HG03045 (cell line): ENCODE data around the gene XKR7.
A peak's percentile ranks its signal among the peaks of the same experiment; 100 is the strongest.

Experiments used
- ATAC-seq: cut with Tn5 transposase; IDR thresholded peaks from one replicate; pipeline ENCODE4 v1.9.1; 2021; ENCODE audit warnings: mild to moderate bottlenecking, moderate library complexity; ENCODE audit not compliant: unreplicated experiment

Gene XKR7

DNA sequence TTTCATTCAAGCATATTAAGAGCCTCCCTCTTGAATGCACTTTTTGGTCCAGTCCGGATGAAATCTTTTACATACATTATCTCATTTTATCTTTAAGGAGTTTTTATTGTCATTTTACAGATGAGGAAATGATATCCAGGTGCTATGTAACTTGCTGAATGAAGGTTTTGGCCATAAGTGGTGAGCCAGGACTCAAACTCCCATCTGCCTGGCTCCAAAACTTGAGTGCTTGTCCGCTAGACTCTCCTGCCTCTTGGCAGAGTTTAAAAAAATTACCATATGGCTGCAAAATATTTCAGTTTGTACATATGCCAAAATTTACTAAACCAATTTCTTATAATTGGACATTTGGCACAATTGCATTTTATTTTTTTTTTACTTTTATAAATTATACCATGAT lies 28.3 kb upstream of the XKR7 start:
- ATAC-seq, result no peak

DNA sequence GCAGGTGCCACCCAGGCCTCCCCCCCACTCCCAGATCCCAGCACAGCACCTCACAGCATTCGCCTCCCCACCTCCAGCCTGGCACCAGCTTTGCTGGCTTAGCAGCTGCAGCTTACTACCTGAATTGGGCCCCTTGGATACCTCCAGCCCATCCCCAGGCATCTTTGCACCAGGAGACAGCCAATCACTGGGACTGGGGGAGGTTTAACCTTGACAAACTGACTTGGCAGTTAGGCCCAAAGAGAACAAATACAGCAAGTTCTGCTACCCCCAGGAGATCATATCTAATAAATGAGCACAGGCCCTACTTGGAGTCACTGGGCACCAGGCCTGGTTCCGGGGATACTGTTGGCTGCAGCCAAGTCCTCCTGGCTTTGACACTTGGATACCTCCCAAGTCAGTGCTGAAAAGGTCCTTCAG lies 24.9 kb upstream of the XKR7 start:
- ATAC-seq, result no peak

DNA sequence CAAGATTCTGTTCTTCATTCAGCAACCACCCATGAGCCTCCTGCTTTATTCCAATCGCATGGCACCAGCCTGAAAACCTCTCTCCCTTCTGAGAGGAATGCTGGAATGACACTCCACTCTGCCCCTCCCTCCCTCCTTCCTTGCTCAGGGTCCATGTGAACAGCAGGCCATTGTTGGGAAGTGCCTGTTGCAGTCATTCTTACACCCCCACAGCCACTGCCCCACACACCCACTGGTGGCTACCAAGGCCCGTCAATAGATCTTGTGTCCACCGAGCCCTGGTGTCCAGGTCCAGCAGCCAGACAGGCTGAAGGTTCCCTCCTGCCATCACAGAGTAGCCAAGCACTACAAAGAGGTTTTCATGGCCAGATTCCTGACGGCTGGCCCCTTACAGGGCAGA lies 22.6 kb upstream of the XKR7 start:
- no peak for ATAC-seq

DNA sequence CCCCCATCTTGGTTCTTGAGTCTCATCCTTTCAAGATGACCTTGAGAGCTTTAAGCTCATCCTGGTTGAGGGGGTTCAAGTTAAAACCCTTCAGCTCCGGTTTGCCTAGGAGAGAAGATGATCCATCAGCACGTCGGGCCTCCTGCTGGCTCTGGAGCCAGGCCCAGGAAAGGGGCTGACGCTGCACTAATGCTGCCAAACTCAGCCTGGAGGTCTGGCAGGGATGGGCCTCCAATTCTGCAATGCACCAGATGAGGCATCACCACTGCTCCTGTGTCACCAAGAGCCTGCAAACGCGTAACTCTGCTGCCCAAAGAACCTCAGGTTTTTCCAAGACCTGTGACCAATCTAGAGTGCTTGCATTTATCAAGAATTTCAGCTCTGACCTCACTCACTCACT lies 22.2 kb upstream of the XKR7 start:
- no peak for ATAC-seq

DNA sequence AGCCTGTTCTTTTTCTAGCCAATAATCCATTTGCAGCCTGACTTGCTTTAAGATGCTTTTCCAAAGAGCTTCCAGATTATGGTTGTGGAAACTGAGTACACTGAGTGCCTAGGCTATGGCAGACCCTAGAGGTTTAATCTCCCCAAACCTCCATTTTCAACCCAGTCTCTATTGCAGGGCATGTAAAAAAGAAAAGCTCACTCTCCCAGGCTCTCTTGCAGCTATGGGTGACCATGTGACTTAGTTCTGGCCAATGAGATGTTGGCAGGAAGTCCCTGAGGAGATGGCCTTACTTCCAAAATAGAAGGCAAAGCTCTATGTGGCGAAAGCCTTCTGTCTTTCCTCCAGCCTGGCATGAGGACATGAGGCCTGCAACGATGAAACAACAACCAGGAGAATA lies 19.9 kb upstream of the XKR7 start:
- ATAC-seq, result no peak

DNA sequence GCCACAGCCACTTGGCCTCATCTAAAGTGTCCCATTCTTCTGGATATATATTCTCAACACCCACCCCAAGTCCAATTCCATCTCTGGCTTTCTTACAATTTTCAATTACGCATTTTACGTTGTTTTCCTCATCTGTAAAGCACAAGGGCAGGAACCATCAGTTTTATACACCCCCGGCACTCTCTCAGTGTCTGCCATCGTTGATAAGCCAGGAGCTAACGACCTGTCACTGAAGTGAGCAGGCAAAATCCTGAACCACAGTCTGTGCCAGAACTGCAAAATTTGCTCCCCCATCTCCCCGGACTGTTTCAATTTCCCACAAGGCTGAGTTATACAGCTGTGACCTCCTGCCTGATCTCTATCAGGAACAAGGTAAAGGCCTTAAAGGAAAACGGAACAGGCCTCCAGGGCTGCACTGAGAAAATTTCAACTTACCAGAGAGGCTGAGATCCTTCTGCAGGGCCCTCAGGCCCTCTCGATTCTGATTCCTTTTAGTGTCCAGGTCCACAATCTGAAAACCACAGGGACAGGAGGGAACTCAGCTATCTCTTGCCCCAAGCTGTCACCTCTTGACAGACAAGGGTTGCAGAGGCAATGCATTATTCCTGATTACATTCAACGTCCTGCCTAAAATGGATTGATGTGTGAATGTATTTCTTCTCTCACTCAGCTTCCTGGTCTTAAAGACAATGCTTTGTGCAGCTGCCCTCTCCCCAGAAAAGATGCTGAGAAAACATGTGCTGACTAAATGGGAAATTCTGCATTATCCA lies 17.9 kb upstream of the XKR7 start:
- no peak for ATAC-seq

DNA sequence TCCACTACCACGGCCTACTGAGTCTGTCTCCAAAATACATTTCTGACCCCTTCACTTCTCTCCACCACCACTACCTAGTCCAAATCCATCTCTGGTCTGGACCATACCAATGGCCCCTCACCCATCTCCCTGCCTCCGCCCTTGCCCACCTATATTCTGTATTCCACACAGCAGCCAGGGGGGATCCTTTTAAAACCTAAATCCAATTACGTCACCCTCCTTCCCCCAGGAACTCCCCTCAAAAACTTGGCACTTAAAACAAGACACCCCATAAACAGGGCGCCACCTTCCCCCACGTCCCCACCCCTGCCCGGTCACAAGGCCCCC lies 16.8 kb upstream of the XKR7 start:
- ATAC-seq, result no peak

DNA sequence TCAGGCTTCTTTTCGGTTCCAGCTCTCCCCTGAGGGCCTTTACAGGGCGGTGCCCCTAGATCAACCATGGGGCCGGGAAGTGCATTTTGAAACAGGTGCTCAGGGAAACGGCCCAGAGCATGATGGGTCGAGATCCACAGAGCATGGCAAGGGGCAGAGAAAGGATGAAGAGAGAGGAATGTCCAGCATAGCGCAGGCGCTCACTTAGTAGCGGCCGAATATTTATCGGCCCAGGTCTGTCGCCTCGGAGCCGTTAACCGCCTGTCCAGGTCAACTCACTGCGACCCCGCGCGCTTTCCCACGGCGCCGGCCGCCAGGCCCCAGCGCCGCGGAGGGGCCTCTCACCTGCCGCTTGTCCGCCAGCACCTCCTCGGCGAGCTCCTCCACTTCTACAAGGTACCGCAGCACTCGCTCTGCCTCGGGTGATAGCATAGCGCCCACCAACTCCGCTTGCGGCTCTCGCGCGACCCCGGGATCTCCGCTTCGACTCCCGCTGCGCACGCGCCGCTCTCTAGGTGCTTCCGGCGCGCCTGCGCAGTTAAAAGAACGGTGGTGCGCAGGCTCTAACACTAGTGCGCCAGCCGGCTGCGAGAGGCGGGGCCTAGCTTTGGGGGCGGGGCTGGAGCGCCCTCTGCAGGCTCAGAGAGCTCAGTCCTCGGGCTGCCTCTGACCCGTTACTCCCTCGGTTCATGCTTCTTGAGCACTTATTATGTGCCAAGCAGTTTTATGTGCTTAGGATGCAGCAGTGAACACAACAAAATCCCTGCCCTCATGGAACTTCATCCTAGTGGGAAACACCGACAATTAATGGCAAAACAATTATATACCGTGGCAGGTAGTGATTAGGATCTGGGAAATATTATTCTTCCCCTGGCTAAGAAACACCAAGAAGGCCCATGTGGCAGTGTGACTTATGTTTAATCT lies 16.2 kb upstream of the XKR7 start, which contains the start of gene PDRG1:
Gene PDRG1, minus strand, starts transcription at position 517 of the 924 bp plus-strand sequence. Its CDS starts 85 bp downstream, at position 432.
- peak; percentile 90 for ATAC-seq

DNA sequence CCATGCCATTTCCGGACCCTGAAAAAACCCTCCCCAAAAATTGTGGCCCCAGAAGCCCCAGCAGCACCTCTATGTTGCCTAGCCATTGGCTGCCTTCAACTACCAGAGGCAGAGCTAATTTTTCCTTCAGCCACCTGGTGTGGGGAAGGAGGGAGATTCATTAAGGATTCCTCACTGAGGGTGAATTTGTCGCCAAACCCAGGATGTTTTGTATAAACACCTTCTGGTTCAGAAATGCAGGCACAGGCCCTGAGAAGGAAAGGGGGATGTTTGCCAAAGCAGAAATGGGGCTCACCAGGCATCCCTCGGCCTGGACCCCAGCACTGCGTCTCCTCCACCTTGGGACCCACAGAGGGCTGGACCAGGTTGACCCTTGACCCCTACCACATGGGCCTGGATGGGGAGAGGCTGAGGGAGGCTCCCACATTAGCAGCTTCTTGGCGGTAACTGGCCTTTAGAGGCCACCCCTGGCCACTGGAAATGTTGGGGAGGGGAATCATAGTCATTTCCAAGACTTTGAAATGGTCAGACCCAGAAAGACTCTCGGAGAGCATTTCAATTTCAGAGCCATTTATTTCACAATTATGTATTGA lies 14.3 kb upstream of the XKR7 start:
- no peak for ATAC-seq

DNA sequence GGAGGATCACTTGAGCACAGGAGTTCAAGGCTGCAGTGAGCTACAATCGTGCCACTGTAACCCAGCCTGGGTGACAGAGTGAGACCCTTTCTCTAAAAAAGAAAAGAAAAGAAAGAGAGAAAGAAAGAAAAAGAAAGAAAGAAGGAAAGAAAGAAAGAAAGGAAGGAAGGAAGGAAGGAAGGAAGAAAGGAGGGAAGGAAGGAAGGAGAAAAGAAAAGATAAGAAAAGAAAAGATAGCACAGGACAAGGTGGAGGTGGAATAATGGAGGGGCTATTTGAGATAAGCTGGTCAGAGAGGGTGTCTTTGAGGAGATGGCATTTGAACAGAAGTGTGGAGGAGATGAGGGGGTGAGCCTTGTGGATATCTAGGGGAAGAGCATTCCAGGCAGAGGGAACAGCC lies 13.5 kb upstream of the XKR7 start:
- ATAC-seq, result no peak

DNA sequence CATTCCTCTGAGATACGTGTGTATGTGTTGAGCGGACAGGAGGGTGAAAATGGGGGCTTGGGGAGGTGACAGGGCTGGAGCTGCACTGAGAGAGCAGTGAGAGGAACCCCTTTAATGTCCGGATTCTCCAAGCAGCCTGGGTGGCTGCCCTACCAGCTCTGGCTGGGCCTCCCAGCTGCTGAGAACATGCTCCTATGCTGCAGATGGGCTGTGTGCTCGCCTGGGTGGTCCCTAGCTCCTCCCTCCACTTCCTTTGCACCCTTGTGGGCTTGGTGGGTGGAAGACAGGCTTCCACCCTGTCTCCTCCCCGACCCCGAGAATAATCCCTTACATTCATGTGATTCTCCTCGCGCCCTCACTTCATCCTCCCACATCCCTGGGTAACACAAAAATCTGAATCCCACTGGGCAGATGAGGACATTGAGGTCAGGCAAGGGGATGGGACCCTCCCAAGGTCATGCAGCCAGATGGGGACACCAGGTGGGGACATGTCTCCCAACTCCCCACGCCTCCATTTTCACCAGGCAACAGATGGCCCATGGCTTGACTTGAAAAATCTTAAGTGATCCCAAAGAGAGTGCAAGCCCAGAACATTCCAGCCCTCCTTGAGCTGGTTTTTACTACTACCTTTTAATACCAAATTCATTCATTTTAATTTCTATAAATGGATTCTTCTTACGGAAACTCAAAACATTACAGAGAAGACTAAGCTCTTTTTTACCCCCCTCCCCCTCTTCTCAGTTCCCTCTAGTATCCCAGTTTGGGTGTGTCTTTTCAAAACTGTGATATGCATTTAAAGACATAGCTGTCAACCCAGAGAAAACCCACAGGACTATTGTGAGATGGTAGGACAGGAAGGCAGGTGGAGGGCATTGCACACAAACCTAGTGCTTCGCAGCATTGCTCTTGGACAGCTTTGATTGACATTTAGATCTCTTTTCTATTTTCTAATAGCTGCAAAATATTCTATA lies 11.1 kb upstream of the XKR7 start:
- ATAC-seq, result no peak

DNA sequence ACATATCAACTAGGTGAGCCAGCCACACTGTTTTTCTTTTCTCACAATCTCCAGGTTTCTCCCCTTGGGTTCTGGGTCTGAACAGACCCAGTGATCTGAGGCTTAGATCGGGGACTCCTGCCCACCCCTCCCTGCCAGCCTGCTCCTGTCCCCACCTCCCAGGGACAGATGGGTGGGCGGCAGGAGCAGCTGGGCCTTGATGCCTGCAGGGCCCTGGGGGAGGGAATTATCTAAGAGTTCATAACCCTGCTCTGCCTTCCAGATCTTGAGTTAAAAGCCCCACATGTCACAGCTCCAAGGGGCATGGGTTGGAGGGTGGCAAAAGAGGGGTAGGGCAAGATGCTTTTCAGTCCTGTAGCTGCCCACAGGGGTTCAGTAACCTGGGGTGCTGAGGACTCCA lies 5.2 kb upstream of the XKR7 start:
- no peak for ATAC-seq

DNA sequence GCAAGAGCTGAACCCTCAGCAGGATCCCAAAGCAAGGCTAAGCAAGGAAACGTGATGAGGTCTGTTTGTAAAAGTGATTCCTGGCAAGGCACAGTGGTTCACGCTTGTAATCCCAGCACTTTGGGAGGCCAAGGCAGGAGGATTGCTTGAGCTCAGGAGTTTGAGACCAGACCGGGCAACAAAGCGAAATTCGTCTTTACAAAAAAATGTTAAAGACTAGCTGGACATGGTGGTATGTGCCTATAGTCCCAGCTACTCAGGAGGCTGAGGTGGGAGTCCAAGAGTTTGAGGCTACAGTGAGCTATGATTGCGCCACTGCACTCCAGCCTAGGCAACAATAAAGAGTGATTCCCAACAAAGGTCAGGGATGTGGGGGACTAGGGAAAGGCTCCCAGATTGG lies 4.1 kb upstream of the XKR7 start:
- ATAC-seq, result no peak

DNA sequence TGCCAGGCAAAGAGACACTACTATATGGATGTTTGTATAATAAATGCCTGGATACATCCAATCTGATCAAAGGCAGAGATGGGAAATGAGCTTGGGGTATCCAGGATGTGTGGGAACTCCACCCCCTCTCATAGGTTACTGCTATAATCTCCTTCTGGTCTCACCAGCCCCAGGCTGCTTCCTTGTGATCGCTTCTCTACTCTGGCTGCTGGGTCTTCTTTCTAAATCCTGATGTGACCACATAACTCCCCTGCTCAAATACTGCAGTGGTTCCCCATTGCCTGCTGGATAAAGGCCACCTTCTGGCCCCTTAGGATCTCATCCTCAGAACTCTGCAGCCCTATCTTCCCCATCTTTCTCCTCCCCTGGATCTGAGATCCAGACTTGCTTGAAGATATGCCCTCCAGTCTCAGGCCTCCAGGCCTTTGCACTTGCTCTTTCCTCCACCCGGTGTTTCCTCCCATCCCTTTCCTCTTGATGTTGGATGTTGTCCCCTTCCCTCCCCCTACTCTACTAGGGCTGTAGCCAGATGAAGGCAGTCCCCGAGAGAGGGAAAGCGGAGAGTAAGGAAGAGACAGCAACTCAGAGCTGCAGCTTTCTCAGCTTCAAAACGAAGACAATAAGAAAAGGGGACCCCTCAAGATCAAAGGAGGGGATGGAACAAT lies 828 bp upstream of the XKR7 start:
- no peak for ATAC-seq

DNA sequence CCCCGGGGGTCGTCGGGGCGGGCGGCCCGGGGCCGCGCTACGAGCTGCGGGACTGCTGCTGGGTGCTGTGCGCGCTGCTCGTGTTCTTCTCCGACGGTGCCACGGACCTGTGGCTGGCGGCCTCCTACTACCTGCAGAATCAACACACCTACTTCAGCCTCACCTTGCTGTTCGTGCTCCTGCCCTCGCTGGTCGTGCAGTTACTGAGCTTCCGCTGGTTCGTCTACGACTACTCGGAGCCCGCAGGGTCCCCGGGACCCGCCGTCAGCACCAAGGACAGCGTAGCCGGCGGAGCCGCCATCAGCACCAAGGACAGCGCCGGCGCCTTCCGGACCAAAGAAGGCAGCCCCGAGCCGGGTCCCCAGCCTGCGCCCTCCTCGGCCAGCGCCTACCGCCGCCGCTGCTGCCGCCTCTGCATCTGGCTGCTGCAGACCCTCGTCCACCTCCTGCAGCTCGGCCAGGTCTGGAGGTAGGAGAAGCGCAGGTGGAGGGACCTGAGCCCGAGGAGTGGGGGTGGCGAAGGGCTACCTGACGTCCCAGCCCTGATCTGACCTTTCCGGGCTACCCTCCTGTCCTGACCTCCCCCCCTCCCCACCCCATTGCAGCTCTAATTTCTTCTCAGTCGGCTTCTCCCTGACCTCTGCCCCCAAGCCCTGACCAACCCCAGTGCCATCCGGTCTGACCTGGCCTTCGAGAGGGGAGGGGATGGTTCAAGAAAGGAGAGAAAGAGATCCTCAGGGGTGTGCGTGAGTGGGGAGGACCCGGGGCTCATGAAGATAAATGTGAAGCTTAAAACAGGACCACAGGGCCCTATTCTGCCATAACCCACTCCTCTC lies 558 bp downstream of the XKR7 start:
- ATAC-seq, result no peak

DNA sequence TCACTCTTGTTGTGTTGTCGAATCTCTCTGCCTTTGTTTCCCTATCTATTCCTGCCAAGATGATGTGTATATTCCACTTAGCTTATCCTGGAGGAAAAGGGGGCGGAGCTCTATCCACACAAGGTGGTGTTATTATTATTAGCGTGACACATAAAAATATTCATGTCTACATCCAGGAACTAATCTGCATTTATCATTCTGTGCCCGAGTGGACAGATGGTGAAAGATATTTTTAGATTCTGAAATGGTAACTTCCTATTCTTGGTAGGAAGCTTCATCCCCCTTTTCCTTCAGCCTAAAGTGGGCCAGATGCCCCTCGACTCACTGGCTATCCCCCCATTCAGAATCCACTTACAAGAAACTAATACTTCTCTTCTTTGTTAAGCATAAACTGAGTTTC lies 2.0 kb downstream of the XKR7 start:
- no peak for ATAC-seq

DNA sequence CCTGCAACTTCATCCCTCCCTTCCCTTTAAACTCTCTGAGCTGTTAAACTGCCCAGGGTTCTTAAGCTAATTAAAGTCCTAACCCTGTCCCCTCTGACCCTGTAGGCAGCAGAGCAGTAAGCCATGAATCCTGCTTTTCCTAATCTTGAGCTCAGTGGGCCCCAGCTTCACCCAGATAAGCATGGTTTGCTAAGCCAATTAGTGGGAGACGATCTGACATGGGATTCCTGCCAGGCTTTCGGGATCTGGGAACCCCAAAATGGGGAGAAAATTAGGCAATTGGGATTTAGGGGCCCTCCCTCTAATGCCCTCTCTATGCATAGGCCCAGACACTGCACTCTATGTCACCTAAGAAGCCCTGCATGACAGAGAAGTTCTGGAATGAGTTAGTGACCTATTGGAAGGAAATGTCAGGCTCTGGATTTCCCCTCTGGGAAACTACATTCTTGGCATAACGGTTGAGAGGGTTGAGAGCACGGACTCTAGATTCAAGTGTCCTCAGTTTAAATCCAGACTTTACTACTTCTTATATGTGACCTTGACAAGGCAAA lies 4.6 kb downstream of the XKR7 start:
- ATAC-seq, result no peak

DNA sequence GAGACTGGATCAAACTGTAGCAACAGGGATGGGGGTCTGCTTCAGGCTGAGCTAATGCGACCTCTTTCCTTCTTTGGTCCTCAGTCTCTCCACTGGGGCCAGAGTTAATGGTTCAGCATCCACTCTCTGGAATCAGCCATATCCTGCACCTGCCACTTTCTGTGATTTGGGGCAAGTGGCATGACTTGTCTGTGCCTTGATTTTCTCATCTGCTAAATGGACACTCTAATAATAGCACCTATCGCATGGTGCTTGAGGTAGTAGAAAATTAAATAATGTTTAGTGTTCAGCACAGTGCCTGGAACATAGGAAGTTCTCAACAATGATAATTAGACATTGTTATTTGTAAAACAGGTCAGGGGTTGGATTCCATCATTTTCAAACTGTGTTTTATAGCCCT lies 6.3 kb downstream of the XKR7 start:
- ATAC-seq, result no peak

DNA sequence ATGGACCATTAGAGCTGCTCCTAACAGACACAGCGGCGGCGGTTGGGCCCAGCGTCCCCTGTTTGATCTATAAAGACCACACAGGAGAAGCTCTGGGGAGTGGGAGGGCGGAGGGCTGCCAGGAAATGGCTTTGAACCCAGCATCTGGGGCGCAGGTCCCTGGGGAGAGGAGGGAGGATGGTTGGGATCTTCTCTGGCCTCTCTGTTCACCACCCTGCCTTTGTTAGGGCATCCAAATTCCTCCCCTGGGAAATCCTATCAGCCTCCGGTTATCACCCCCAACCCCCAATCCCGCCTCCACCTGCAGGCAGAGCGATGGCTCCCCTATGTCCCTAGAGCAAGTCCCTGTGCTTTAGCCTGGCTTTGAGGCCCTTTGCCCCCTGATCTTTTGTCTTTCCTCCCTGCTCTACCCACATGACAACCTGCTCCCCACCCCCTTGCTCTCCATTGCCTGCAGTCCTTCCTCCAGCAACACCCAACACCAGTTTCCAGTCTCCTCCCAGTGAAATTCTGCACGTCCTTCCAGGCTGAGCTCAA lies 7.1 kb downstream of the XKR7 start:
- no peak for ATAC-seq
